LoVo (cell line): ENCODE results near the gene C16orf74.
A peak's percentile ranks its signal among the peaks of the same experiment; 100 is the strongest.

Experiments
- DNase-seq: peaks from one replicate; pipeline ENCODE4 v3.0.0-alpha.2; 2016; ENCODE audit warnings: low spot score

C16orf74 gene

GRCh38 chr16:85673529-85674417 is 77.1 kb downstream of the C16orf74 start:
- no peak for DNase-seq

GRCh38 chr16:85670840-85671239 is 80.1 kb downstream of the C16orf74 start:
- no peak for DNase-seq

GRCh38 chr16:85668676-85669424 is 82.0 kb downstream of the C16orf74 start:
- no peak for DNase-seq

- DNase-seq = no peak
These were observed 83.0 kb downstream of the C16orf74 start for GRCh38 chr16:85667841-85668413.

- DNase-seq = no peak
These were observed 83.6 kb downstream of the C16orf74 start for GRCh38 chr16:85667261-85667660.

GRCh38 chr16:85665929-85666328 is 85.0 kb downstream of the C16orf74 start:
- no peak for DNase-seq

- DNase-seq = no peak
These were observed 85.5 kb downstream of the C16orf74 start for GRCh38 chr16:85665373-85665740.

GRCh38 chr16:85664580-85665372 is 86.1 kb downstream of the C16orf74 start:
- DNase-seq = no peak

- no peak for DNase-seq
These were observed 87.0 kb downstream of the C16orf74 start for GRCh38 chr16:85663891-85664321.

GRCh38 chr16:85662976-85663830 is 87.7 kb downstream of the C16orf74 start:
- DNase-seq = no peak

GRCh38 chr16:85662482-85662812 is 88.4 kb downstream of the C16orf74 start:
- DNase-seq = no peak

GRCh38 chr16:85661740-85662481 is 89.0 kb downstream of the C16orf74 start:
- DNase-seq = no peak

GRCh38 chr16:85660843-85661739 is 89.8 kb downstream of the C16orf74 start:
- no peak for DNase-seq

- DNase-seq = peak; percentile 9
These were observed 90.9 kb downstream of the C16orf74 start for GRCh38 chr16:85659805-85660511.

GRCh38 chr16:85659336-85659735 is 91.6 kb downstream of the C16orf74 start:
- DNase-seq = no peak

- DNase-seq = no peak
These were observed 92.2 kb downstream of the C16orf74 start for GRCh38 chr16:85658504-85659326.

GRCh38 chr16:85657996-85658395 is 92.9 kb downstream of the C16orf74 start:
- DNase-seq = no peak
